COLO829 (cell line): ENCODE measurements around the gene NAIF1.
"Not testable (repeated sequence)": the region's sequence is repeated elsewhere in the genome, so short reads cannot be mapped to it uniquely, and the experiment has no call there.

ENCODE experiments used
- DNase-seq: peaks from one replicate; pipeline ENCODE4 v3.0.0; 2012; ENCODE audit warnings: low spot score

NAIF1 gene

DNA sequence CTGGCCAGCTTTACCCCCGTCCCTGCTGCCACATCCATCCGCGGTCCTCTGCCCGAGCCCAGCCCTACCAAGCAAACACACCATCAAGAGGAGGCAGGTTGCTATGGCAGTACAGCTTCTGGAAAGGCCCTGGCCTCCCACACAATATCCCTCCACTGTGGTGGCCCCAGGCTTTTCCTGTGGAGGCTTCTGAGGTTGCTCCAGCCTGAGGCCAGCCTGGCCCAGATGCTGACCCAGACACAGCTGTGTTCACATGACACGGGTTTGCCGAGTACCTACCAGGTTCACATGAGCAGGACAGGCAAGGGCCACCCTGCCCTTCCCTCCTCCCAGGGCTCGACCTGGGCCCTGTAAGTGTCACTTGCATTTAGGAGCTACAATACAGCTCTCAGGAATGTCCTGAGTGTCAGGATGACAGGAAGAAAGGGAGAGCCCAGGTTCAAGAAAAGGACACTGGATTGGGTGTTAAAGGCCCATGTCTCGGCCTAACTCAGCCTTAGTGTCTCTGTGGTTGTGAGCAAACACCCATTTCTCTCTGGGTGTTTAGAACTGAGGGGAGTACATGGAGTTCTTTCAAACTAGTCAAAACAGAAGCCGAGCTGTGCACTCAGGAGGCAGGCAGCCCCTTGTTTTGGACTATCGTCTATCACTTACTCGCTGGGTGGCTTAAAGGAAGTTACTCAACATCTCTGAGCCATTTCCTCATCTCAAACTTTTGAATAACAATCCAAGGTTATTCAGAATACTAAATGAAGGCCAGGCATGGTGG lies 40.2 kb downstream of the NAIF1 start:
- no peak for DNase-seq

DNA sequence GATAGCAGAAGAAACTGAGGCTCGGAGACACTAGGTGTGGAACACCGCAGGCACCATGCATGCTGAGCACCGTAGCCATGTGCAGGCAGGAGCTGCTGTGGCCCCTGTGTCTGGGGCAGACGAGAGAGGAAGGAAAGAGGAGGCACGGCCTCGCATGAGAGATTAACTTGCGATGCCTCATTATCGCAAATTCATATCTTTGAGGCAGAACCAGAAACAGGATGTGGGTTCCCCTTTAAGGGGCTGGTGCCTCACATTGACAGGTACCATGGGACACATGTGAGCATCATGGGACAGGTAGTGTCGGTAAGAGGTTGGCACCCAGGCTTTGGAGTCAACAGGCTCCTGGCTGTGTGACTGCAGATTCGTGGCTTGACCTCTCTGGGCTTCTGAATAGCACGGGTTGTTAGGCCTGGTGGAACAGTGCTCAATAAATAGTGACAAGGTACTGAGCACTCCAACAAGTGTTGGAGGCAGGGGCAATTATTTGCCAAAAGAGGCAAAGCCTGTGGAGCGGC lies 40.8 kb downstream of the NAIF1 start:
- DNase-seq: no peak

GRCh38 chr9:128025736-128026135 lies 41.4 kb downstream of the NAIF1 start:
- no peak for DNase-seq

- DNase-seq: no peak
Measured at GRCh38 chr9:128024761-128025308, 42.3 kb downstream of the NAIF1 start.

- not testable (repeated sequence) for DNase-seq
Measured at GRCh38 chr9:128023671-128024070, 43.4 kb downstream of the NAIF1 start.

DNA sequence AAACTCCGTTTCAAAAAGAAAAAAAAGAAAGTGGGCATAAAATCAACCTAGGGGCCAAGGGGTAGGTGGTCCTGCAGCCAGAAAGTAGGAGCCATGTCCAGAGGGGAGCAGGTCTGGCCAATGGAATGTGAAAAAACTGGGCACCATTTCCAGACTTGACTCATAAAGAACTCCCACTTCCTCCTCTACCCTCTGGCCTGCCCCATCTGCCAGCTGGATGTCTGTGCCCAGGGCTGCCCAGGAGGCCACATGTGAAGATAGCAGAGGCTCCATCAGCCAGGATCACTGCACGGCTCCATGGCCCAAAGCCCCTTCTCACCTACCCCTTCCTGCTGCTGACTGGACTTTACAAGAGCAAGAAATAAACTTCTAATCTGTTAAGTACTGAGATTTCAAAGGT lies 44.2 kb downstream of the NAIF1 start:
- no peak for DNase-seq

DNA sequence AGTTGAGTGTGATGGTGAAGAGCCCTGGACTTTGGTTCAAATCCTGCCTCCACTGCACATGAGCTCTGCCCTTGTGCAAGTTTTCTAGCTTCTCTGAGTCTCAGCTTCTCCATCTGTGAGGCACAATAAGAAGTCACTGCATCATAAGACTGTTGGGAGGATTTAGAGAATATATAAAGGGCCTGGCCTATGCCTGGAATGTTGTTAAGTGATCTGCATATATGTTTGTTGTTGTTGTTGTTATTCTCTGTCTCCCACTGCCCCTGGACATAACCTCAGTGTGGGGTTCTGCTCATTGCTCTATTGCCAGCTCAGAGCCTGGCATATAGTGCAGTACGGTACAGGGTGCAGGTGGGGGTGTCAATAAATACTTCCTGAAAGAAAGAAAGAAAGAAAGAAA lies 46.0 kb downstream of the NAIF1 start:
- DNase-seq: no peak

- no peak for DNase-seq
Measured at GRCh38 chr9:128020692-128021091, 46.4 kb downstream of the NAIF1 start.

DNA sequence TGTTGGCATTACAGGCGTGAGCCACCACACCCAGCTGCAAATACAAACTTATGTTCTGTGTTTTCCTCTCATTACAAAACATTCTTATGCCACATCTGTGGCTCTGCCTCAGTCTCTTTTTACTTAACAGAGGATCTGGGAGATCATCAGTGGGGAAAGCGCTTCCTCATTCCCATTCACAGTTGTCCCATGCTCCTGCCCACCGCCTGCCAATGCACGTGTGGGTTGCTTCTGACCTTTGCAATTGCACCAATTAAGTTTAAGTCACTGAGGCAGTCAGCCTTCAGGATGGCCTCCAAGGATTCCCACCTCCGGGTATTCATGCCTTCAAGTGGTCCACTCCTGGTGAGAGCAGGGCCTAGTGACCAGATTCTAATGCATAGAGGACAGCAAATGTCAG lies 51.4 kb downstream of the NAIF1 start:
- no peak for DNase-seq
